Right lobe of liver (tissue), 6 donors: ENCODE measurements around the gene PJA2. TPM values are rescaled to one million over a fixed set of nuclear protein-coding genes. Genes with fewer than 3 reads are reported as not detected.

ENCODE experiments used
- ATAC-seq, 4 donors: fragments of 200-7000 bp; cut with Tn5 transposase; one replicate each; pipeline ENCODE4 v1.9.1; 2020; ENCODE audit warnings: mild to moderate bottlenecking in 4 of 4, moderate library complexity in 4 of 4
- DNase-seq, 3 donors: peaks; one replicate each; pipeline ENCODE4 v3.0.0-alpha.2; 2020
- H3K27ac ChIP-seq, 3 donors: fragments of 200-600 bp; one replicate each; pipeline ENCODE4 v1.8.0; 2022
- H3K27me3 ChIP-seq, 2 donors: fragments of 200-600 bp; one replicate each; pipeline ENCODE4 v1.8.0; 2022
- H3K36me3 ChIP-seq, 4 donors: fragments of 200-600 bp; sonication (generic) in 1 of 4; one replicate each; pipeline versions ENCODE4 v1.5.1 to v1.8.0; 2017 to 2022; ENCODE audit warnings: control low read depth in 1 of 4
- H3K4me1 ChIP-seq, 4 donors: fragments of 200-600 bp; sonication (generic) in 1 of 4; one replicate each; pipeline versions ENCODE4 v1.5.1 to v1.8.0; 2017 to 2022; ENCODE audit warnings: control low read depth in 1 of 4
- H3K4me3 ChIP-seq, 3 donors: fragments of 200-600 bp; one replicate each; pipeline ENCODE4 v1.8.0; 2022
- H3K9me3 ChIP-seq, 4 donors: fragments of 200-600 bp; sonication (generic) in 1 of 4; one replicate each; pipeline versions ENCODE4 v1.5.1 to v1.8.0; 2017 to 2022; ENCODE audit warnings: control low read depth in 1 of 4
- CTCF ChIP-seq, 4 donors: fragments of 200-600 bp in 3 of 4; fragments of 450-650 bp in 1 of 4; IDR thresholded peaks; one replicate each; pipeline versions ENCODE4 v1.5.1 to v1.8.0; 2016 to 2022; ENCODE audit warnings: antibody characterized with exemption in 4 of 4, mild to moderate bottlenecking in 2 of 4
- POLR2A ChIP-seq: fragments of 450-650 bp; IDR thresholded peaks from one replicate; pipeline ENCODE4 v1.6.1; 2017; ENCODE audit warnings: antibody characterized with exemption, mild to moderate bottlenecking
- WGBS: methylation state at CpG from one replicate; pipeline ENCODE4 v1.1.6; 2018; ENCODE audit warnings: low coverage, low lambda C conversion rate; ENCODE audit not compliant: insufficient coverage; ENCODE audit errors: missing lambda C conversion rate; 5-methylcytosine and 5-hydroxymethylcytosine counted together
- intact Hi-C, 2 donors: fragments of 100-400 bp; cut with DNase I; formaldehyde crosslinking; loops; one replicate each; pipeline versions ENCODE4 v1.11.2 to v1.14.1; 2022
- total RNA-seq, 6 experiments: library from RNA; depleted of rRNA in 2 of 6; stranded (reverse); fragments of >200 nt in 2 of 6; fragmentation: NEBNext Ultra II Directional in 3 of 6; extraction: Animal tissue kit (Norgen Biotek cat#: 25700) in 3 of 6; gene quantifications; one replicate each; pipeline versions ENCODE4 v1.1.0 to v1.2.4, GENCODE V29; 2016 to 2023
- donor health status: DM: no; HTN: yes; CAD: no.
- donor health status: DM: no; HTN: no; CAD: no.
- donor health status: DM: no; HTN: no; CAD: no.
- donor health status: DM: no; HTN: yes; CAD: no.
- donor health status: DM: no; HTN: yes; CAD: no.

The PJA2 gene
- total RNA-seq, 6 experiments from 2014 or later: 34.2 to 47.3 (median 40.8) TPM

DNA sequence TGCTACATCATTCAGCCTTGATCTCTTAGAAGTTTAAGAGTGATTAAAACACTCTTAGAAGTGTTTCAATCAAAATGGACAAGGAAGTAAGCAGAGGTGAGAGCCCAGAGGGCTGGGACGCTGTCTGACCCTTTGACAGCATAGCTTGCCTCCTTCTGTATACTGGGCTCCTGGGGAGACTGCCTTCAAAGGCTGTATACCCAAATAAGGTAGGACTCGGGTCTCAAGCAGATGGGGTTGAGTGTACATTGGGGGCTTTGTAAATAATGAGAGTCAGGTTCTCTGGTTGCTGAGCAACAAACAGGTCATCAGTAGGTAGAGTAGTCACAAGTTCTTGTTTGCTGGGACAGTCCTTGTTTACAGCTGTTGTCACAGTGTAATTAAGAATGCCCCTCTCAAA lies 97.1 kb downstream of the PJA2 start:
- intact Hi-C loops: no loop called here
- no peaks in the 10 kb centered on the region for H3K36me3 ChIP-seq
- H3K4me1 ChIP-seq: no peaks in the 10 kb centered on the region
- DNase-seq: no peak
- ATAC-seq: no peak
- no peaks in the 10 kb centered on the region for H3K9me3 ChIP-seq
- TF ChIP-seq CTCF (IDR thresholded peaks at IDR 0.05): no peak
- TF ChIP-seq POLR2A: no peak
- 83% methylated on average over 2 of the region's 2 CpGs for WGBS
- no peak overlapping the region for H3K27ac ChIP-seq
- no peak overlapping the region for H3K4me3 ChIP-seq
- H3K27me3 ChIP-seq: no peaks in the 10 kb centered on the region

- 97% methylated on average over 3 of the region's 3 CpGs for WGBS
These were observed 99.5 kb downstream of the PJA2 start for GRCh38 chr5:109310315-109310714.

DNA sequence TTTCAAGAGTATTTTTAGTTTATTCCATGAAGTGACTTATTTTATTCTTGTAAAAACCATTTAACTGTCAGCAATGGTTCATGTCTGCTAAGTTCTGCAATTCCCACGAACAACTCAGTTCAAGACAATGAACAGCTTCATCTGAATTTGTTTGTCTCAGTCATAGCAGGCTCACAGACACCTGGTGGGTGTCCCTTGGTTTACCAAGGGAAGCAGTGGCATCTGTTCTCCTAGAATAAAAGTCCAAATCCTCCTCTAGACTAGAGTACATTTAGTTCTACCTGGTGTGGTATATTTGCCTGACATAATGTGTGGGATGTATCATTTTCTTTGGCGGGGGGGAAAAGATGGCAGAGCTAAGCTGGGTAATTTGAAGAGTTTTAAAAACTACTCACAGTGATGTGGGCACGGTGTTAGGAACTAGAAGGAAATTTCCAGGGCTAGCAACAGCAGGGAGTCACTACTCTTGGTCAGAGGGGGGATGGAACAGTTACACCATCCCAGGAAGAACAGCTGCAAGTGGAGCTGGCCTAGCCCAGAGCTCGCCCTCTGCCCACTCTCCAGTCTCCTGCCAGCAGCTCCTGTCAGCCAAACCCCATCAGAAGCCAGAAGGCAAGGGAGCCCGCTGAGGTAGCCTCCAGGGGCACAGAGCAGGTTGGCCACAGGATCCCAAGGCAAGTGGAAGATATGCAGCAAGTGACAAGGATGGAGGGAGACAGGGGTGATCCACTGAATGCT lies 100.3 kb downstream of the PJA2 start:
- no peak overlapping the region for H3K27ac ChIP-seq
- H3K4me3 ChIP-seq: no peak overlapping the region
- H3K4me1 ChIP-seq: no peaks in the 10 kb centered on the region
- H3K27me3 ChIP-seq: no peaks in the 10 kb centered on the region
- 100% methylated on average over 3 of the region's 5 CpGs for WGBS
- intact Hi-C loops: no loop called here
- no peaks in the 10 kb centered on the region for H3K36me3 ChIP-seq
- no peaks in the 10 kb centered on the region for H3K9me3 ChIP-seq
- TF ChIP-seq CTCF (IDR thresholded peaks at IDR 0.05) (no peak), POLR2A (no peak)
- no peak for DNase-seq
- ATAC-seq: no peak

More at GRCh38 chr5:109310315-109310714, 99.5 kb downstream of the PJA2 start:
- TF ChIP-seq POLR2A (no peak), CTCF (IDR thresholded peaks at IDR 0.05) (no peak)
- no peak overlapping the region for H3K4me3 ChIP-seq
- no peak overlapping the region for H3K27ac ChIP-seq
- H3K9me3 ChIP-seq: no peaks in the 10 kb centered on the region
- intact Hi-C loops: no loop called here
- H3K4me1 ChIP-seq: no peaks in the 10 kb centered on the region
- H3K36me3 ChIP-seq: no peaks in the 10 kb centered on the region
- no peaks in the 10 kb centered on the region for H3K27me3 ChIP-seq
- DNase-seq (no peak), ATAC-seq (no peak)

DNA sequence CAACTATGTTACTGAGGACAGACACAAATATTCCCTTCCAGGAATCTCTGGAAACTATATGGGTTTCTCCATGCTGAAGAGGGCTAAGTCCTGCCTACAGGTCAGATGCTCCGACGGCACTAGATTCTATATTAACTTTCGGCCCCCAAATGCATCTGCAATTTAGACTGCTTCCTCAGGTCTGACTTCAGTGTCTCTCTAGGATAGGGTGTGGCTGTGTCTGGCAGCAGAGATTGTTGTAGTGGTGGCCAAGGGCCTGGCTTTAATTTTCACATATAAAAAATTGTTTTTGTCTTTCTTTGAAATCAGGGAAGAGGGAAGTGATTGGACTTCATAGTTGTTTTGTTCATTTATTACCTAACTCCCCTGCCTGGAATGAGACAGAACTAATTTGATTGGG lies 101.8 kb downstream of the PJA2 start:
- 92% methylated on average over 3 of the region's 3 CpGs for WGBS
- Histone ChIP-seq H3K36me3 (no peaks in the 10 kb centered on the region), H3K27ac (no peak overlapping the region)

More for the DNA sequence above, 101.8 kb downstream of the PJA2 start:
- no peaks in the 10 kb centered on the region for H3K4me1 ChIP-seq
- TF ChIP-seq POLR2A (no peak), CTCF (IDR thresholded peaks at IDR 0.05) (no peak)
- no peak overlapping the region for H3K4me3 ChIP-seq
- intact Hi-C loops: no loop called here
- DNase-seq: no peak
- H3K27me3 ChIP-seq: no peaks in the 10 kb centered on the region
- no peaks in the 10 kb centered on the region for H3K9me3 ChIP-seq
- no peak for ATAC-seq
